Endothelial cell of umbilical vein (primary cell): ENCODE results near the gene ENTPD7. TPM values are rescaled to one million over a fixed set of nuclear protein-coding genes. Genes with fewer than 3 reads are reported as not detected.

Source experiments
- BruUV-seq: library from RNA; stranded (reverse); fragments of 400-500 nt; replicated peaks from 2 replicates; lab custom pipeline; 2021; lab: Mats Ljungman, UMichigan
- CTCF ChIA-PET: fragments of 300-600, 350-600 bp; sonication (Branson Sonifier 250); formaldehyde crosslinking; loops from one replicate; lab custom pipeline; 2021; ENCODE audit warnings: antibody characterized with exemption, inconsistent platforms; lab: Charles Lee
- POLR2A ChIA-PET: fragments of 300-600, 350-600 bp; sonication (Branson Sonifier 250); formaldehyde crosslinking; loops from one replicate; lab custom pipeline; 2021; ENCODE audit warnings: antibody characterized with exemption, inconsistent platforms; lab: Charles Lee
- DNase-seq: peaks from one replicate; pipeline ENCODE4 v3.0.0-alpha.2; 2011; ENCODE audit warnings: low read depth, low spot score
- FAIRE-seq: peaks from 2 replicates; lab custom pipeline; 2011; peaks lifted over from hg19 to GRCh38; lab: Jason Lieb, UNC
- H2AFZ ChIP-seq: 2 replicates; pipeline ENCODE4 v1.6.0; 2012; ENCODE audit warnings: low read depth, low read length, control low read depth, inconsistent platforms
- H3K27ac ChIP-seq: 2 replicates; pipeline ENCODE4 v1.5.1; 2011; ENCODE audit warnings: low read depth, mild to moderate bottlenecking, control low read depth, low read length, moderate library complexity; ENCODE audit not compliant: insufficient read depth
- H3K27me3 ChIP-seq, 2 experiments: 2 replicates each; pipeline versions ENCODE4 v1.6.0 to v1.6.1; 2011; ENCODE audit warnings: low read length in 2 of 2, mixed read lengths in 1 of 2; ENCODE audit not compliant: control insufficient read depth in 2 of 2, insufficient read depth in 2 of 2
- H3K36me3 ChIP-seq, 2 experiments: 2 replicates in 1 of 2; 3 replicates in 1 of 2; pipeline ENCODE4 v1.5.1; 2011; ENCODE audit warnings: low read length in 2 of 2, mild to moderate bottlenecking in 1 of 2, moderate library complexity in 1 of 2; ENCODE audit not compliant: control insufficient read depth in 2 of 2, insufficient read depth in 2 of 2; ENCODE audit errors: extremely low read depth in 1 of 2
- H3K4me1 ChIP-seq: 3 replicates; pipeline ENCODE4 v1.5.1; 2011; ENCODE audit warnings: mild to moderate bottlenecking, low read length; ENCODE audit not compliant: control insufficient read depth, insufficient read depth; ENCODE audit errors: extremely low read depth
- H3K4me2 ChIP-seq: 2 replicates; pipeline ENCODE4 v1.6.1; 2011; ENCODE audit warnings: low read length, control low read depth, mixed read lengths; ENCODE audit not compliant: insufficient read depth
- H3K4me3 ChIP-seq, 3 experiments: fragments of 200-600 bp in 1 of 3; sonication (generic), shearing (Covaris generic) in 1 of 3; replicated peaks in 1 of 3; 2 replicates each; pipeline ENCODE4 v1.5.1; 2011 to 2016; ENCODE audit warnings: control low read depth in 3 of 3, low read length in 3 of 3, mild to moderate bottlenecking in 2 of 3, inconsistent platforms in 1 of 3, low read depth in 1 of 3, moderate library complexity in 1 of 3; ENCODE audit not compliant: insufficient read depth in 1 of 3
- H3K79me2 ChIP-seq: 2 replicates; pipeline ENCODE4 v1.6.0; 2012; ENCODE audit warnings: low read length, inconsistent platforms; ENCODE audit not compliant: control insufficient read depth, insufficient read depth
- H3K9ac ChIP-seq: replicated peaks from 2 replicates; pipeline ENCODE3; 2011; ENCODE audit warnings: low read length, control low read depth; ENCODE audit not compliant: insufficient read depth; ENCODE audit errors: extremely low read depth
- H3K9me1 ChIP-seq: replicated peaks from 3 replicates; pipeline ENCODE4 v1.6.0; 2011; ENCODE audit warnings: mild to moderate bottlenecking, low read length; ENCODE audit not compliant: control insufficient read depth, insufficient read depth; ENCODE audit errors: extremely low read depth
- H3K9me3 ChIP-seq: replicated peaks from 2 replicates; pipeline ENCODE4 v1.5.1; 2012; ENCODE audit warnings: low read length, inconsistent platforms; ENCODE audit not compliant: control insufficient read depth, insufficient read depth
- H4K20me1 ChIP-seq: replicated peaks from 2 replicates; pipeline ENCODE3; 2011; ENCODE audit warnings: mild to moderate bottlenecking, low read length; ENCODE audit not compliant: control insufficient read depth, insufficient read depth; ENCODE audit errors: extremely low read depth
- FOS ChIP-seq: IDR thresholded peaks from 2 replicates; pipeline ENCODE4 v1.6.1; 2011; ENCODE audit warnings: mild to moderate bottlenecking, low read length, moderate library complexity, borderline replicate concordance; ENCODE audit not compliant: insufficient read depth
- JUN ChIP-seq: IDR thresholded peaks from 2 replicates; pipeline ENCODE4 v1.6.1; 2011; ENCODE audit warnings: borderline replicate concordance, low read depth; ENCODE audit not compliant: insufficient read length, insufficient read depth
- MYC ChIP-seq: IDR thresholded peaks from one replicate; pipeline ENCODE4 v1.6.1; 2011; ENCODE audit warnings: mild to moderate bottlenecking, low read depth, low read length
- POLR2A ChIP-seq: IDR thresholded peaks from 2 replicates; pipeline ENCODE4 v1.6.1; 2012; ENCODE audit warnings: low read depth, mild to moderate bottlenecking, control low read depth, low read length
- POLR2AphosphoS5 ChIP-seq: IDR thresholded peaks from 2 replicates; pipeline ENCODE4 v1.6.1; 2012; ENCODE audit warnings: low read depth, mild to moderate bottlenecking, control low read depth, low read length, moderate library complexity; ENCODE audit not compliant: insufficient read depth
- dilution Hi-C: fragments of 300-500 bp; cut with MboI; formaldehyde crosslinking; loops from one replicate; pipeline ENCODE4 v1.15.0; 2019; ENCODE audit warnings: low sequenced_read_pairs; ENCODE audit not compliant: extremely low pct_ligation_motif_present
- intact Hi-C: fragments of 100-400 bp; cut with micrococcal nuclease; formaldehyde crosslinking; loops from one replicate; pipeline ENCODE4 v1.10.0; 2022
- polyA plus RNA-seq, 4 experiments: library from polyadenylated mRNA; depleted of rRNA in 3 of 4; stranded (reverse) in 3 of 4; unstranded in 1 of 4; fragments of >200 nt; gene quantifications; 2 replicates each; pipeline versions ENCODE4 v1.2.1 to v1.2.3, GENCODE V29; 2011 to 2012; ENCODE audit warnings: missing spikeins in 1 of 4
- total RNA-seq: library from RNA; stranded (reverse); gene quantifications from 2 replicates; pipeline ENCODE4 v1.2.3, GENCODE V29; 2021
- TF ChIP-seq, protein P1 (sequence below): IDR thresholded peaks from 2 replicates; pipeline ENCODE4 v1.6.1; 2011; ENCODE audit not compliant: insufficient read depth, insufficient read length

The ENTPD7 gene
- total and polyA plus RNA-seq, 2 donors (not counting 3 experiments of a cell fraction or from before 2014, with no cell fraction given): 10.1 to 20.6 TPM

GRCh38 chr10:99620711-99621453, 38.4 kb upstream of the ENTPD7 start:
- ChIA-PET POLR2A (interaction anchor here (0.6 to 2.4 kb wide), 2 partner anchors 39 to 307 kb away, joined by 3 to 9 read pairs; partner anchors contain the start of gene ENTPD7), CTCF (interaction anchor here (0.6 to 2.9 kb wide), 10 partner anchors 9 to 1154 kb away, joined by 3 to 24 read pairs (median 3); partner anchors contain the start of genes CUTC and ENTPD7)
- Histone ChIP-seq H3K9ac (peak overlapping the region; percentile 97), H3K9me3 (no peaks in the 10 kb centered on the region), H3K36me3 (no peaks in the 10 kb centered on the region), H3K4me2 (peak overlapping the region; percentile 81), H3K4me1 (peaks cover 21% of the 10 kb centered on the region), H3K4me3 (peak overlapping the region; percentile 24 to 57 (median 44)), H3K79me2 (peaks cover 35% of the 10 kb centered on the region), H3K27me3 (no peaks in the 10 kb centered on the region), H4K20me1 (no peaks in the 10 kb centered on the region), H3K27ac (peak overlapping the region; percentile 93), H2AFZ (peak overlapping the region; percentile 63), H3K9me1 (no peaks in the 10 kb centered on the region)
- dilution Hi-C loops (loop anchor here (25.0 kb wide), 1 partner anchor 184 kb away; the partner anchor contains the start of gene GOT1), intact Hi-C loops (loop anchor here (1.0 to 10.0 kb wide), 5 partner anchors 10 to 224 kb away; partner anchors contain the start of gene ENTPD7)
- BruUV-seq: TSS peak; percentile 5
- no peak for FAIRE-seq
- DNase-seq: peak; percentile 94
- TF ChIP-seq FOS (peak; percentile 60), JUN (no peak)

GRCh38 chr10:99621454-99622251, 37.7 kb upstream of the ENTPD7 start:
- Histone ChIP-seq H3K27ac (peak overlapping the region; percentile 93), H4K20me1 (no peaks in the 10 kb centered on the region), H3K27me3 (no peaks in the 10 kb centered on the region), H2AFZ (peak overlapping the region; percentile 63), H3K9me1 (no peaks in the 10 kb centered on the region), H3K9me3 (no peaks in the 10 kb centered on the region), H3K4me3 (peak overlapping the region; percentile 31 to 57 (median 44)), H3K79me2 (peaks cover 32% of the 10 kb centered on the region), H3K4me2 (peak overlapping the region; percentile 81), H3K4me1 (peaks cover 21% of the 10 kb centered on the region), H3K9ac (peak overlapping the region; percentile 97), H3K36me3 (no peaks in the 10 kb centered on the region)
- ChIA-PET POLR2A (interaction anchor here (2.4 kb wide), 1 partner anchor 38 kb away, joined by 9 read pairs; the partner anchor contains the start of gene ENTPD7), CTCF (interaction anchor here (1.4 to 2.9 kb wide), 6 partner anchors 9 to 230 kb away, joined by 3 to 15 read pairs (median 5); partner anchors contain the start of genes CUTC and ENTPD7)
- TF ChIP-seq POLR2AphosphoS5 (peak; percentile 88), MYC (no peak), POLR2A (peak; percentile 93)
- TF ChIP-seq, protein P1, sequence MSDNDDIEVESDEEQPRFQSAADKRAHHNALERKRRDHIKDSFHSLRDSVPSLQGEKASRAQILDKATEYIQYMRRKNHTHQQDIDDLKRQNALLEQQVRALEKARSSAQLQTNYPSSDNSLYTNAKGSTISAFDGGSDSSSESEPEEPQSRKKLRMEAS: no peak
- intact Hi-C loops: loop anchor here (1.0 to 10.0 kb wide), 3 partner anchors 10 to 223 kb away; no protein-coding TSS in a partner anchor
- dilution Hi-C loops: loop anchor here (25.0 kb wide), 1 partner anchor 184 kb away; the partner anchor contains the start of gene GOT1
- TSS peak; percentile 80 for BruUV-seq
- DNase-seq (no peak), FAIRE-seq (no peak)
